ENCODE measurements around the gene MED13. TPM values are rescaled to one million over a fixed set of nuclear protein-coding genes. Genes with fewer than 3 reads are reported as not detected.

MED13 gene
- polyA plus RNA-seq, 2 of the 4 experiments (the other 2 are of a cell fraction): 14.1 to 64.1 TPM

- no peaks in the 10 kb centered on the region for H3K9me3 ChIP-seq
- ATAC-seq (no peak), FAIRE-seq (no peak), DNase-seq (ENCODE audit: low read depth in 1 of 2, low spot score in 1 of 2) (no peak)
- CTCF ChIA-PET: interaction anchor here (1.3 kb wide), 1 partner anchor 9 kb away, joined by 3 read pairs; no protein-coding TSS in a partner anchor
- no peak overlapping the region for H3K27ac ChIP-seq
- H3K4me2 ChIP-seq: no peak overlapping the region
- no peak overlapping the region for H3K4me3 ChIP-seq
- no peaks in the 10 kb centered on the region for H3K4me1 ChIP-seq
- TF ChIP-seq POLR2A (IDR thresholded peaks at IDR 0.05; ENCODE audit: low read length) (no peak), KDM1A (IDR thresholded peaks at IDR 0.05; ENCODE audit: low read depth) (no peak), NPAS2 (CRISPR knock-in tag; IDR thresholded peaks at IDR 0.05; ENCODE audit: borderline replicate concordance) (no peak)
- POLR2A ChIA-PET: no interaction called here
Measured at GRCh38 chr17:61972311-61972710, 92.8 kb downstream of the MED13 start.

- CTCF ChIA-PET: interaction anchor here (1.0 to 2.7 kb wide), 2 partner anchors 11 to 30 kb away, joined by 3 to 7 read pairs; no protein-coding TSS in a partner anchor
- TF ChIP-seq RARB (CRISPR knock-in tag; IDR thresholded peaks at IDR 0.05) (no peak), MAFK (IDR thresholded peaks at IDR 0.05; ENCODE audit: partially characterized antibody) (no peak)
- no peak for ATAC-seq
- H3K9me3 ChIP-seq: no peaks in the 10 kb centered on the region
- no peak overlapping the region for H3K4me3 ChIP-seq
- no peaks in the 10 kb centered on the region for H3K4me1 ChIP-seq
- POLR2A ChIA-PET: no interaction called here
- 88% methylated on average over 1 of the region's 1 CpG for WGBS (ENCODE audit: missing lambda C conversion rate)
- no peak overlapping the region for H3K27ac ChIP-seq
- DNase-seq (ENCODE audit: low read depth in 1 of 2, low spot score in 1 of 2): no peak
- H3K4me2 ChIP-seq: no peak overlapping the region
- no peak for FAIRE-seq
Measured at GRCh38 chr17:61970030-61970429, 95.0 kb downstream of the MED13 start.

GRCh38 chr17:61968757-61969156 is 96.3 kb downstream of the MED13 start:
- FAIRE-seq (no peak), DNase-seq (ENCODE audit: low read depth in 1 of 2, low spot score in 1 of 2) (no peak), ATAC-seq (no peak)
- POLR2A ChIA-PET: no interaction called here
- H3K27ac ChIP-seq: no peak overlapping the region
- H3K4me3 ChIP-seq: no peak overlapping the region
- no peaks in the 10 kb centered on the region for H3K9me3 ChIP-seq
- no peak for TF ChIP-seq MAZ (IDR thresholded peaks at IDR 0.05; ENCODE audit: borderline replicate concordance, low read depth, low read length)
- TF ChIP-seq FOSL2 (IDR thresholded peaks at IDR 0.05): no peak
- no peak for TF ChIP-seq FOSL2 (CRISPR knock-in tag; IDR thresholded peaks at IDR 0.05)
- no peak for TF ChIP-seq POLR2AphosphoS2 (conservative IDR thresholded peaks at IDR 0.05; ENCODE audit: low read length)
- no peak for TF ChIP-seq SREBF2 (IDR thresholded peaks at IDR 0.05)
- no peak for TF ChIP-seq TP53 (CRISPR knock-in tag; IDR thresholded peaks at IDR 0.05)
- TF ChIP-seq HEYL (CRISPR knock-in tag; IDR thresholded peaks at IDR 0.05): no peak
- TF ChIP-seq KDM1A (IDR thresholded peaks at IDR 0.05; ENCODE audit: low read depth): no peak
- TF ChIP-seq ESRRA (IDR thresholded peaks at IDR 0.05; ENCODE audit: borderline replicate concordance, low read length): no peak
- no peak for TF ChIP-seq KDM5A (IDR thresholded peaks at IDR 0.05)
- no peak for TF ChIP-seq ATOH8 (CRISPR knock-in tag; IDR thresholded peaks at IDR 0.05; ENCODE audit: low read depth)
- TF ChIP-seq CHD4 (IDR thresholded peaks at IDR 0.05; ENCODE audit: borderline replicate concordance): no peak
- TF ChIP-seq MYC (IDR thresholded peaks at IDR 0.05; ENCODE audit: borderline replicate concordance, low read length): no peak
- TF ChIP-seq CBX8 (IDR thresholded peaks at IDR 0.05): no peak
- no peak for TF ChIP-seq HOXB5 (CRISPR knock-in tag; IDR thresholded peaks at IDR 0.05)
- no peak for TF ChIP-seq ZNF302 (CRISPR knock-in tag; IDR thresholded peaks at IDR 0.05)
- TF ChIP-seq MAX (IDR thresholded peaks at IDR 0.05): no peak
- CTCF ChIA-PET: interaction anchor here (2.7 kb wide), 1 partner anchor 12 kb away, joined by 7 read pairs; no protein-coding TSS in a partner anchor
- 91% methylated on average over 5 of the region's 5 CpGs for WGBS (ENCODE audit: missing lambda C conversion rate)
- H3K4me1 ChIP-seq: no peaks in the 10 kb centered on the region
- H3K4me2 ChIP-seq: no peak overlapping the region

GRCh38 chr17:61967729-61968128 is 97.3 kb downstream of the MED13 start:
- H3K4me1 ChIP-seq: no peaks in the 10 kb centered on the region
- DNase-seq (ENCODE audit: low read depth in 1 of 2, low spot score in 1 of 2): no peak
- WGBS (ENCODE audit: missing lambda C conversion rate): 90% methylated on average over 2 of the region's 2 CpGs
- peak; percentile 32 for FAIRE-seq
- ATAC-seq: no peak
- H3K4me3 ChIP-seq: no peak overlapping the region
- ChIA-PET POLR2A (no interaction called here), CTCF (interaction anchor here (0.5 to 2.7 kb wide), 2 partner anchors 10 to 13 kb away, joined by 6 to 7 read pairs; no protein-coding TSS in a partner anchor)
- TF ChIP-seq PHF8 (IDR thresholded peaks at IDR 0.05; ENCODE audit: borderline replicate concordance, low read depth): no peak
- TF ChIP-seq ZC3H11A (IDR thresholded peaks at IDR 0.05): no peak
- no peak for TF ChIP-seq EHMT2 (IDR thresholded peaks at IDR 0.05; ENCODE audit: low read depth)
- no peak for TF ChIP-seq POLR2A (IDR thresholded peaks at IDR 0.05; ENCODE audit: low read length)
- TF ChIP-seq RNF2 (IDR thresholded peaks at IDR 0.05; ENCODE audit: borderline replicate concordance, low read depth): no peak
- no peak for TF ChIP-seq BCL3 (IDR thresholded peaks at IDR 0.05)
- TF ChIP-seq NR3C1 (IDR thresholded peaks at IDR 0.05): no peak
- TF ChIP-seq ZNF302 (CRISPR knock-in tag; IDR thresholded peaks at IDR 0.05): no peak
- TF ChIP-seq GATA3 (IDR thresholded peaks at IDR 0.05; ENCODE audit: borderline replicate concordance): no peak
- TF ChIP-seq HEYL (CRISPR knock-in tag; IDR thresholded peaks at IDR 0.05): no peak
- no peak for TF ChIP-seq HOXA7 (CRISPR knock-in tag; IDR thresholded peaks at IDR 0.05)
- no peak for TF ChIP-seq KDM1A (IDR thresholded peaks at IDR 0.05; ENCODE audit: low read depth)
- no peaks in the 10 kb centered on the region for H3K9me3 ChIP-seq
- no peak overlapping the region for H3K27ac ChIP-seq
- H3K4me2 ChIP-seq: no peak overlapping the region

Data from A549 (cell line).